GM21619 (cell line): Measurements from ENCODE around the gene B4GALNT1.
"Not testable (repeated sequence)": the region's sequence is repeated elsewhere in the genome, so short reads cannot be mapped to it uniquely, and the experiment has no call there.

Experiments
- ATAC-seq: cut with Tn5 transposase; IDR thresholded peaks from one replicate; pipeline ENCODE4 v1.9.1; 2021; ENCODE audit not compliant: unreplicated experiment

B4GALNT1 gene

DNA sequence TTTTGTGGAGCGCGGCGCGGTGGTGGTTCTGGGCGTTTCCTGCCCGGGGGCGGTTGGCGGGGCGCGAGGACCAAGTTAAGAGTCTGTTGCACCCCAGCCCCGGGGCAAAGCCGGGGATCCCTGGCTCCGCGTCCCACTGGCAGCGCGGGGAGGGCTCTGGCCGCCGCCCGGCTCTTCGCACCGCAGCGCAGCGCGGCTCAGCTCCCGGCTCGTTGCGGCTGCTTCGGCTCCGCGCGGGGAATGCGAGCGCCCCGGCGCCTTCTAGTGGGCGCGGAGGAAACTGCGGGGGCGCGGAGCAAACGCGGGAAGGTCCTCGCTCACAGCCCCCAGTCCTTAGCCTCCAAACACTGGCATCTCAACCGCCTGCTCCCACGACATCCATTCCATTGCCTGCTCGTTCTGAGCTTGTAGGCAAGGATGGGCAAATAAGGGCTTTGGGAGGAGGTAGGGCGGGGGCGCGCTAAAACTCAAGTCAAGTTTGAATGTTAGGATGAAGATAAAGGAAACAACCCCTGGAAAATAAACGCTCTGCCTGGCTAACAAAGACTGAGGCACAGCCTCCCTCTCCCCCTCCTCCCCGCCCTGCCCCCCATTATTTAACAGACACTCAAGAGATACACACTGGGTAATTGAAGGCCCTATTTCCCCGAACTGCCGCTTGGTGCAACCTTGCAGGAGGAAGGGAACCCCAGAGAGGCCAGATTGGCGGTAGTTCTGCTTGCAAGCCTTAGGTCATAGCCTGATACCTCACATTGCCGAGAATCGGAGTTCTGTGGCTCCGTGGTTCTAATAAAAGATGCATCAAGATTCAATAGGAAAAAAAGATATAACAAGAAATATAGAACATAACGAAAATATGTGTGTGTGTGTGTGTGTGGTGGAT lies at the start of gene B4GALNT1:
Gene B4GALNT1, minus strand, starts transcription at position 244 of the 883 bp plus-strand sequence. CDS start 1,069 bp downstream, outside the sequence.
- peak; percentile 82 for ATAC-seq

DNA sequence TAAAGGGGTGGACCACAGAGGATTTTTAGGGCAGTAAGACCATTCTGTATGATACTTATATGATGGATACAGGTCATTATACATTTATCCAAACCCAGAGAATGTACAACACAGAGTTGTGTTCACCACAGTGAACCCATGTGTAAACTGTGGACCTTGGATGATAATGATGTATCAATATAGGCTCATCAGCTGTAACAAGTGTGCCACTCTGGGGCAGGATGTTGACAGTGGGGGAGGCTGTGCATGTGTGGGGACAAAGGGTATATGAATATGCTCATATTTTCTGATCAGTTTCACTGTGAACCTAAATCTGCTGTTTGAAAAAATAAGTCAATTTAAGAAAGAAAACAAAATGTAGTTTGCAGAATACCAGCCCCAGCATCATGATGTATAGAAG lies 46.7 kb upstream of the B4GALNT1 start:
- no peak for ATAC-seq

GRCh38 chr12:57677947-57678346 lies 44.9 kb upstream of the B4GALNT1 start:
- ATAC-seq: not testable (repeated sequence)

- ATAC-seq: no peak
Measured at GRCh38 chr12:57674691-57675090, 41.7 kb upstream of the B4GALNT1 start.

DNA sequence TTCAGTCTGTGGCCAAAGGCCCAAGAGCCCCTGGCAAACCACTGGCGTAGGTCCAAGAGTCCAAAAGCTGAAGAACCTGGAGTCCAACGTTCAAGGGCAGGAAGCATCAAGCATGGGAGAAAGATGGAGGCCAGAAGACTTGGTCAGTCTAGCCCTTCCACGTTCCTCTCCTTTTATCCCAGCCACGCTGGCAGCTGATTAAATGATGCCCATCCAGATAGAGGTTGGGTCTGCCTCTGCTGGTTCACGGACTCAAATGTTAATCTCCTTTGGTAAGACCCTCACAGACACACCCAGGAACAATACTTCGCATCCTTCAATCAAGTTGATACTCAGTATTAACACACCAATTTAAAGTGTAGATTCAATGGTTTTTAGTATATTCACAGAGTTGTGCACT lies 39.8 kb upstream of the B4GALNT1 start:
- no peak for ATAC-seq

GRCh38 chr12:57671811-57672210 lies 38.8 kb upstream of the B4GALNT1 start:
- ATAC-seq: not testable (repeated sequence)

- ATAC-seq: not testable (repeated sequence)
Measured at GRCh38 chr12:57669691-57670090, 36.7 kb upstream of the B4GALNT1 start.

GRCh38 chr12:57666897-57667296 lies 33.9 kb upstream of the B4GALNT1 start:
- no peak for ATAC-seq

DNA sequence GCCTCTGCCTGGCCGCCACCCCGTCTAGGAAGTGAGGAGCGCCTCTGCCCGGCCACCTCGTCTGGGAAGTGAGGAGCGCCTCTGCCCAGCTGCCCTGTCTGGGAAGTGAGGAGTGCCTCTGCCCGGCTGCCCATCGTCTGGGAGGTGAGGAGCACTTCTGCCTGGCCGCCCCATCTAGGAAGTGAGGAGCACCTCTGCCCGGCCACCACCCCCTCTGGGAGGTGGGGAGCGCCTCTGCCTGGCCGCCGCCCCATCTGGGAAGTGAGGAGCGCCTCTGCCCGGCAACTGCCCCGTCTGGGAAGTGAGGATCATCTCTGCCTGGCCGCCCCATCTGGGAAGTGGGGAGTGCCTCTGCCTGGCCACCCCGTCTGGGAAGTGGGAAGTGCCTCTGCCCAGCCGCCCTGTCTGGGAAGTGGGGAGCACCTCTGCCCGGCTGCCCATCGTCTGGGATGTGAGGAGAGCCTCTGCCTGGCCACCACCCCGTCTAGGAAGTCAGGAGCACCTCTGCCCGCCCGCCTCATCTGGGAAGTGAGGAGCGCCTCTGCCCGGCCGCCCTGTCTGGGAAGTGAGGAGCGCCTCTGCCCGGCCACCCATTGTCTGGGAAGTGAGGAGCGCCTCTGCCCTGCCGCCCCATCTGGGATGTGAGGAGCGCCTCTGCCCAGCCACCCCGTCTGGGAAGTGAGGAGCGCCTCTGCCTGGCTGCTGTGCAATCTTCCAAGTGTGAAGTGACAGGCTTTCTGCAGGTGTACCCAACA lies 32.2 kb upstream of the B4GALNT1 start:
- not testable (repeated sequence) for ATAC-seq

- no peak for ATAC-seq
Measured at GRCh38 chr12:57661376-57661775, 28.4 kb upstream of the B4GALNT1 start.

DNA sequence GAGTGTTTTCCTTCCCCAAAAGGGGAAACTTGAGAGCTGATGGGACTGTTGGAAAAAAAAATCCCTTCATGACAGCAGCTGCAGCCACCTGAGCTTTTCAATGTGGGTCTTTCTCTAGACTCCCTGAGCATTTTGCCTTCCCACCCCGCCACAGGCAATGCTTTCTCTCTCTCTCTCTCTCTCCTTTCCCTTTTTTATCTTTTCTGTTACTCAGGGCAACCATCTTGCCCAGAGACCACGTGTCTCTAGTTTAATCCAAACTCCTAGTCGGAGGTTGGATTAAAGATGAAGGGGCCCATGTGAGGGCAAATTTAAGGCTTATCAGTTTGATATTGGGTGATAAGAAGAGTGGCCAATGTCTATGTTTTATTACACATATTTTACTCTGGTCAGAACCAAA lies 25.9 kb upstream of the B4GALNT1 start:
- ATAC-seq: no peak

DNA sequence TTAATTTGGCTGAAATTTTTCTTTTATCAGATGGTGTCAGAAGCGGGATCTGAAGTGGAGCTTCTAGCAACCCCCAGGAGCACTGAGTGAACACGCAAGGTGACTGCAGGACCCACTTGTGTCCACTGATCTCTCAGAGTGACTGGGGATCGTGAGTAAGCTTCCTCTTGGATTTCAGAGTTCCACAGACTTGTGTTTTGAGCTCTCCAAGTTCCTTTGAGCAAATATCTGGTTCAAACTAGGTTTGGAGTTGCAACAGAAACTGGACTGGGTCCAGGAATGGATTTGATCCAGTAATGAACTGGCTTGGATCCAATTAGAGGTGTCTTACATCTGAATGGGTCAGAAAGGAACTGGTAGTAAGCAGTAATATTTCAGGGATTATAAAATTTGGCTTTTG lies 24.7 kb upstream of the B4GALNT1 start:
- ATAC-seq: no peak

DNA sequence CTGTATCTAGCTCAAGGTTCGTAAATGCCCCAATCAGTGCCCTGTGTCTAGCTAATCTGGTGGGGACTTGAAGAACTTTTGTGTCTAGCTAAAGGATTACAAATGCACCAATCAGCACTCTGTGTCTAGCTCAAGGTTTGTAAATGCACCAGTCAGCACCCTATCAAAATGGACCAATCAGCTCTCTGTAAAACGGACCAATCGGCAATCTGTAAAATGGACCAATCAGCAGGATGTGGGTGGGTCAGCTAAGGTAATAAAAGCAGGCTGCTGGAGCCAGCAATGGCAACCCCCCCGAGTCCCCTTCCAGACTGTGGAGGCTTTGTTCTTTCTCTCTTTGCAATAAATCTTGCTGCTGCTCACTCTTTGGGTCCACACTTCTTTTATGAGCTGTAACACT lies 23.4 kb upstream of the B4GALNT1 start:
- not testable (repeated sequence) for ATAC-seq

- no peak for ATAC-seq
Measured at GRCh38 chr12:57655541-57656240, 22.7 kb upstream of the B4GALNT1 start.

GRCh38 chr12:57654042-57654441 lies 21.0 kb upstream of the B4GALNT1 start:
- no peak for ATAC-seq

DNA sequence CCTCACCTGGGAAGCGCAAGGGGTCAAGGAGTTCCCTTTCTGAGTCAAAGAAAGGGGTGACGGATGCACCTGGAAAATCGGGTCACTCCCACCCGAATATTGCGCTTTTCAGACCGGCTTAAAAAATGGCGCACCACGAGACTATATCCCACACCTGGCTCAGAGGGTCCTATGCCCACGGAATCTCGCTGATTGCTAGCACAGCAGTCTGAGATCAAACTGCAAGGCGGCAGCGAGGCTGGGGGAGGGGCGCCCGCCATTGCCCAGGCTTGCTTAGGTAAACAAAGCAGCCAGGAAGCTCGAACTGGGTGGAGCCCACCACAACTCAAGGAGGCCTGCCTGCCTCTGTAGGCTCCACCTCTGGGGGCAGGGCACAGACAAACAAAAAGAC lies 13.7 kb upstream of the B4GALNT1 start:
- ATAC-seq: not testable (repeated sequence)

GRCh38 chr12:57645990-57646658 lies 13.1 kb upstream of the B4GALNT1 start:
- ATAC-seq: not testable (repeated sequence)

GRCh38 chr12:57641699-57642442 lies 8.9 kb upstream of the B4GALNT1 start:
- ATAC-seq: no peak

- ATAC-seq: no peak
Measured at GRCh38 chr12:57640175-57641042, 7.4 kb upstream of the B4GALNT1 start.
